Lung (tissue), 12 donors: Measurements from ENCODE around the gene ECT2. TPM values are rescaled to one million over a fixed set of nuclear protein-coding genes. Genes with fewer than 3 reads are reported as not detected.
A peak's percentile ranks its signal among the peaks of the same experiment; 100 is the strongest.
"Not testable (repeated sequence)": the region's sequence is repeated elsewhere in the genome, so short reads cannot be mapped to it uniquely, and the experiment has no call there.

ENCODE experiments used
- ATAC-seq: fragments of 200-7000 bp; cut with Tn5 transposase; one replicate; pipeline ENCODE4 v1.9.1; 2020; ENCODE audit warnings: moderate number of reproducible peaks; ENCODE audit not compliant: insufficient read depth, low FRiP score
- DNase-seq, 3 donors: peaks; one replicate each; pipeline ENCODE4 v3.0.0-alpha.2; 2013 to 2017
- H3K27ac ChIP-seq, 2 donors: one replicate each; pipeline ENCODE4 v1.5.1; 2013; ENCODE audit warnings: mild to moderate bottlenecking in 2 of 2, moderate library complexity in 2 of 2, control low read depth in 1 of 2, inconsistent platforms in 1 of 2, low read depth in 1 of 2, low read length in 1 of 2
- H3K27me3 ChIP-seq, 3 donors: one replicate each; pipeline ENCODE4 v1.5.1; 2013; ENCODE audit warnings: low read length in 2 of 3; ENCODE audit not compliant: control insufficient read depth in 3 of 3, insufficient read depth in 3 of 3
- H3K36me3 ChIP-seq, 4 donors: one replicate each; pipeline ENCODE4 v1.5.1; 2013; ENCODE audit warnings: low read length in 4 of 4, mild to moderate bottlenecking in 1 of 4, moderate library complexity in 1 of 4; ENCODE audit not compliant: control insufficient read depth in 4 of 4, insufficient read depth in 4 of 4
- H3K4me1 ChIP-seq, 5 donors: one replicate each; pipeline ENCODE4 v1.5.1; 2013; ENCODE audit warnings: low read length in 5 of 5, mild to moderate bottlenecking in 2 of 5, moderate library complexity in 1 of 5; ENCODE audit not compliant: control insufficient read depth in 5 of 5, insufficient read depth in 5 of 5
- H3K4me3 ChIP-seq: one replicate; pipeline ENCODE4 v1.5.1; 2013; ENCODE audit warnings: mild to moderate bottlenecking, control low read depth, moderate library complexity
- H3K9ac ChIP-seq, 2 donors: one replicate each; pipeline ENCODE4 v1.5.1; 2013; ENCODE audit warnings: low read length in 2 of 2, control low read depth in 1 of 2; ENCODE audit not compliant: insufficient read depth in 1 of 2
- H3K9me3 ChIP-seq, 4 donors: one replicate each; pipeline ENCODE4 v1.5.1; 2013; ENCODE audit warnings: low read length in 3 of 4, mild to moderate bottlenecking in 1 of 4, moderate library complexity in 1 of 4; ENCODE audit not compliant: control insufficient read depth in 4 of 4, insufficient read depth in 3 of 4
- WGBS, 2 donors: extraction: QIAGEN DNeasy Blood & Tissue Kit; methylation state at CpG; one replicate each; pipeline ENCODE4 v1.1.7; 2013; 5-methylcytosine and 5-hydroxymethylcytosine counted together
- polyA plus RNA-seq, 2 donors: library from polyadenylated mRNA; stranded (reverse); fragments of 200-250 nt; gene quantifications; one replicate each; pipeline ENCODE4 v1.2.1, GENCODE V29; 2013
- total RNA-seq, 2 donors: library from RNA; depleted of rRNA in 1 of 2; stranded (reverse); fragments of >200 nt in 1 of 2; gene quantifications; one replicate each; pipeline ENCODE4 v1.2.1, GENCODE V29; 2014 to 2021
- TF ChIP-seq, protein P1 (sequence below): IDR thresholded peaks from 2 replicates; pipeline ENCODE4 v1.5.1; 2012; ENCODE audit warnings: mild to moderate bottlenecking; ENCODE audit errors: control extremely low read depth, extremely low read depth
- donor health status: control.
- donor health status: control.
- donor health status: Bipolar disorder and iron deficiency.
- donor health status: healthy.
- donor health status: DM: yes; HTN: yes; CAD: no.

ECT2 gene
- total and polyA plus RNA-seq, 4 donors: 4.2 to 19.5 (median 8.5) TPM

DNA sequence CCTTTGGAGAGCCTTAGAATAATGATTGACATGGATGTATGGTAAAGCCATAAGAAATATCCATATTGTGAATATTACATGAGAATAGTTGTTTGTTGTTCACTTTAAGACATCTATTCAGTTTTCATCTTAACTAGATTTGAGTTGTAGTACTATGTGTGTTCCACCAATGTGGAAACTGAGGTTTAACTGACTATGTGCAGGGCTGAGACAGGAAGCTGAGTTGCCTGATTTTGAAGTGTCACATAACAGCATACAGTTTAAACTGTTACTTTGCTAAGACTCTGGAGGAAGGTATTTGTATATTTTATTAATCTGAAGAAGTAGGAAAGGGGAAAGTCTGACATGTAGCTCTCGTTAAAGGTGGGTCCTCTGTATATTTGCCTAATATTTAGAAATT lies 2.1 kb downstream of the ECT2 start:
- ATAC-seq: no peak

DNA sequence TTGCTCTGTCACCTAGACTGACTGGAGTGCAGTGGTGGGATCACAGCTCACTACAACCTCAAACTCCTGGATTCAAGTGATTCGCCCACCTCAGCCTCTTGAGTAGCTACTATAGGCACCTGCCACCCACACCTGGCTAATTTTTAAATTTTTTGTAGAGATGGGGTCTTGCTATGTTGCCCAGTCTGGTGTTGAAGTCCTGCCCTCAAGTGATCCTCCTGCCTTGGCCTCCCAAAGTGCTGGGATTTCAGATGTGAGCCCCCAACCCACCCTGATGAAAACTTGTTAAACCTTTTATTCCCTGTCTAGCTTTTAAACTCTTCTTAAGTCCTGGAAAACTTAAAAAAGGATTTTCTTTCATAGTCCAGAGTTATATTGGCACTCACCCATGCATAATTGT lies 2.6 kb downstream of the ECT2 start:
- ATAC-seq: no peak
- Histone ChIP-seq H3K27ac (peak overlapping the region in 1 of 2 donors; percentile 22), H3K9me3 (no peaks in the 10 kb centered on the region), H3K4me1 (peaks cover 0 to 13% (median 5%) of the 10 kb centered on the region in 5 donors), H3K27me3 (no peaks in the 10 kb centered on the region), H3K9ac (no peak overlapping the region), H3K36me3 (peaks cover 0 to 3% (median 0%) of the 10 kb centered on the region in 4 donors), H3K4me3 (no peak overlapping the region)
- TF ChIP-seq, protein P1, sequence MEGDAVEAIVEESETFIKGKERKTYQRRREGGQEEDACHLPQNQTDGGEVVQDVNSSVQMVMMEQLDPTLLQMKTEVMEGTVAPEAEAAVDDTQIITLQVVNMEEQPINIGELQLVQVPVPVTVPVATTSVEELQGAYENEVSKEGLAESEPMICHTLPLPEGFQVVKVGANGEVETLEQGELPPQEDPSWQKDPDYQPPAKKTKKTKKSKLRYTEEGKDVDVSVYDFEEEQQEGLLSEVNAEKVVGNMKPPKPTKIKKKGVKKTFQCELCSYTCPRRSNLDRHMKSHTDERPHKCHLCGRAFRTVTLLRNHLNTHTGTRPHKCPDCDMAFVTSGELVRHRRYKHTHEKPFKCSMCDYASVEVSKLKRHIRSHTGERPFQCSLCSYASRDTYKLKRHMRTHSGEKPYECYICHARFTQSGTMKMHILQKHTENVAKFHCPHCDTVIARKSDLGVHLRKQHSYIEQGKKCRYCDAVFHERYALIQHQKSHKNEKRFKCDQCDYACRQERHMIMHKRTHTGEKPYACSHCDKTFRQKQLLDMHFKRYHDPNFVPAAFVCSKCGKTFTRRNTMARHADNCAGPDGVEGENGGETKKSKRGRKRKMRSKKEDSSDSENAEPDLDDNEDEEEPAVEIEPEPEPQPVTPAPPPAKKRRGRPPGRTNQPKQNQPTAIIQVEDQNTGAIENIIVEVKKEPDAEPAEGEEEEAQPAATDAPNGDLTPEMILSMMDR: no peak
- WGBS, 2 donors: 98 to 100% methylated on average over 1 of the region's 1 CpG
- DNase-seq: no peak

More for the DNA sequence above, 2.1 kb downstream of the ECT2 start:
- H3K4me3 ChIP-seq: no peak overlapping the region
- TF ChIP-seq, protein P1: no peak
- 51 to 86% methylated on average over 1 of the region's 1 CpG for WGBS, 2 donors
- no peak overlapping the region for H3K9ac ChIP-seq
- no peaks in the 10 kb centered on the region for H3K9me3 ChIP-seq
- peaks cover 0 to 13% (median 5%) of the 10 kb centered on the region in 5 donors for H3K4me1 ChIP-seq
- DNase-seq: no peak
- peaks cover 0 to 3% (median 0%) of the 10 kb centered on the region in 4 donors for H3K36me3 ChIP-seq
- no peak overlapping the region for H3K27ac ChIP-seq
- no peaks in the 10 kb centered on the region for H3K27me3 ChIP-seq

DNA sequence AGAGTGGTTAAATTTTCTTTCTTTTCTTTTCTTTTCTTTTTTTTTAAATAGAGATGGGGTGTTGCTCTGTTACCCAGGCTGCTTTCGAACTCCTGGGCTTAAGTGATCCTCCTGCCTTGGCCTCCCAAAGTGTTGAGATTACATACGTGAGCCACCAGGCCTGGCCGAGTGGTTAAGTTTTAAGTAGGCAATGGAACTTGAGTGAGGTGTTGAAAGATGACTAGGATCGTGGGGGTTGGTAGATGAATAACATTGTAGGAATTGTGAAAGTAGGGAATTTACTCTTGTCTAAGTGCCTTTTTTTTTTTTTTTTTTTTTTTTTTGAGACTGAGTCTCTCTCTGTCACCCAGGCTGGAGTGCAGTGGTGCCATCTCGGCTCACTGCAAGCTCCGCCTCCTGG lies 9.9 kb downstream of the ECT2 start:
- ATAC-seq, DNase-seq, H3K9ac ChIP-seq, H3K9me3 ChIP-seq, H3K4me1 ChIP-seq, H3K27me3 ChIP-seq, H3K4me3 ChIP-seq, H3K27ac ChIP-seq: not testable (repeated sequence)
- H3K36me3 ChIP-seq: peaks cover 0 to 10% (median 4%) of the 10 kb centered on the region in 4 donors
- 88 to 99% methylated on average over 6 of the region's 6 CpGs for WGBS, 2 donors

DNA sequence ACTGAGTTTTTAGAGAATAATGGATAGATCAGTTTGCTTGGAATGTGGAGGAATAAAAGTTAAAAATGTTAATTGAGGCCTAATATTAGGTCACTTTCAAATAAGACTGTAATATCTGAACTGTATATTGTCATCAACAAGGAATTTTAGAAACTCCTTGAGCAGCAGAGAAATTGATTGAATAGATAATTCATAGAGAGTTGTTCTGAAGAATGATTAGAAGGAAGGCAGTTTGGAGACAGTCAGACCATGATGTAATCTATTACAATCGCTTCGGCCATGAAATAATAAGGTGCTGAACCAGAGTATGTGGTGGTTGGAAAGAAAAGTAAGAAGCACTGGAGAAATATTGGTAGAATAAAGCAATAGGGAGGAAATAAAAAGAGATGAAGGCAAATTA lies 15.7 kb downstream of the ECT2 start:
- WGBS, 2 donors: 98% methylated on average over 2 of the region's 2 CpGs
- H3K36me3 ChIP-seq: peaks cover 0 to 7% (median 6%) of the 10 kb centered on the region in 4 donors
- ATAC-seq: no peak

More for the DNA sequence above, 15.7 kb downstream of the ECT2 start:
- H3K9me3 ChIP-seq: no peaks in the 10 kb centered on the region
- H3K4me3 ChIP-seq: no peak overlapping the region
- no peaks in the 10 kb centered on the region for H3K27me3 ChIP-seq
- no peak overlapping the region for H3K27ac ChIP-seq
- no peaks in the 10 kb centered on the region for H3K4me1 ChIP-seq
- no peak for DNase-seq
- H3K9ac ChIP-seq: no peak overlapping the region
- TF ChIP-seq, protein P1: no peak
